Inflammatory macrophage (primary cell): ENCODE measurements around the gene LRP5.
"Not testable (repeated sequence)": the region's sequence is repeated elsewhere in the genome, so short reads cannot be mapped to it uniquely, and the experiment has no call there.

Source experiments
- DNase-seq, 2 donors: peaks; one replicate each; pipeline ENCODE4 v3.0.0-alpha.2; 2020 to 2022

Gene LRP5

GRCh38 chr11:68470304-68470811 lies 158.0 kb downstream of the LRP5 start:
- DNase-seq: no peak

DNA sequence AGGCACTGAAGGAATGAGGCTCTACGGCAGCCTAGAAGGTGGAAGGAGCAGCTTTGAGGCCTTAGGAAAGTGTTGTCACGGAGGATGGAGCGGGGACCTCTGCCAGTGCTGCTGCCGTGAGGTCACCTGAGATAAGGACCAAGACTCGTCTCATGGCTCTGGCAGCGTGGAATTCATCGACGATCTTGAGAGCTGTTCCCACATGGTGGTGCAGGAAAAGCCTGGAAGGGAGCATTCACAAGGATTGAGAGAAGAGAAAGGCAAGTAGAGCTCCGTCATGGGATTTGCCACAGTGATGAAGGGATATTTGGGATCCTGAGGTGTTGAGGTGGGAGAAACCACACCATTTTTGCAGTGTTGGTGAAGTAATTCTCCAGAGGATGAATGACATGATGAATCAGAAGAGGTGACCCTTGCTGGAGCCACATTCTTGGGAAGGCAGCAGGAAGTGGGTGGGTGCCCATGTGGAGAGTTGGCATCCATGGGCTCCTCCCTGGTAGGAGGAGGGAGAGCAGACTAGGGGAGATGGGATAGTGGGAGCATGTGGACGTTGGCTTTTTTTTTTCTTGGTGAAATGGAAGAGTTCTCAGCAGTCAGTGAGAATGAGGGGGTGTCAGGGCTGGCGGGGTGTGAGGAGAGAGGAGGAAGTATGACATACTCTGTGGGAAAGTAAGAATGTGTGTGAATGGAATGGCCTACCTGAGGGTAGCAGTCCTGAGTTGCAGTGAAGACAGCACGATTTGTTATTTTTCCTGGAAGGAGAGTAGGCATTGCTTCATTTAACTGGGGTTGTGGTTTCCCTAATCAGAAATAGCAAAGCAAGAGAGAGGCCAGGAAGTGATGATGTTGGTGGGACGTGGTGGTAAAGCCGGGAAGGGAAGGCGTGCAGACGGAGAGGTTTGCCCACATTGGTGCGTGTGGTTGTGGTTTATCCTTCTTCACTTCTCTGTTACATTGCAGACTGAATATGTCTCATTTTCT lies 159.3 kb downstream of the LRP5 start:
- DNase-seq: peak; percentile 61 to 67

- no peak for DNase-seq
These were observed 160.4 kb downstream of the LRP5 start for GRCh38 chr11:68472778-68473177.

DNA sequence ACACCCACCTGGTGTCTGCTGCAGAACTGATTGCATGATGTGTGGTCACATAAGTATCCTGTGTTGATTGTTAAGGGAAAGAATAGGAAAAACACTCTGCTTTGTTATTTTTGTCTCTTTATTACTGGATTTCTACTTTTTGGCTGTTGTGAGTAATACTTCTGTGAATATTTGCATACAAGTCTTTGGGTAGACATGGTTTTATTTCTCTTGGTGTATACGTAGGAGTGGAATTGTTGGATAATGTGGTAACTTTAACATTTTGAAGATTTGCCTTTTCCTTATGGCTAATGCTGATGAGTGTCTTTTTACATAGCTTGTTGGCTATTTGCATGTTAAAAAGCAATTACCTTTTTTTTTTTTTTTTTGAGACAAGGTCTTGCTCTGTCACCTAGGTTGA lies 161.3 kb downstream of the LRP5 start:
- DNase-seq: no peak

DNA sequence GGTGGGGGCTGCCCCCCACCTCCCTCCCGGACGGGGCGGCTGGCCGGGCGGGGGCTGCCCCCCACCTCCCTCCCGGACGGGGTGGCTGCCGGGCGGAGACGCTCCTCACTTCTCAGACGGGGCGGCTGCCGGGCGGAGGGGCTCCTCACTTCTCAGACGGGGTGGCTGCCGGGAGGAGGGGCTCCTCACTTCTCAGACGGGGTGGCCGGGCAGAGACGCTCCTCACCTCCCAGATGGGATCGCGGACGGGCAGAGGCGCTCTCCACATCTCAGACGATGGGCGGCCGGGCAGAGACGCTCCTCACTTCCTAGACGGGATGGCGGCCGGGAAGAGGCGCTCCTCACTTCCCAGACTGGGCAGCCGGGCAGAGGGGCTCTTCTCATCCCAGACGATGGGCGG lies 163.2 kb downstream of the LRP5 start:
- DNase-seq: not testable (repeated sequence)

GRCh38 chr11:68479390-68479789 lies 167.0 kb downstream of the LRP5 start:
- no peak for DNase-seq

DNA sequence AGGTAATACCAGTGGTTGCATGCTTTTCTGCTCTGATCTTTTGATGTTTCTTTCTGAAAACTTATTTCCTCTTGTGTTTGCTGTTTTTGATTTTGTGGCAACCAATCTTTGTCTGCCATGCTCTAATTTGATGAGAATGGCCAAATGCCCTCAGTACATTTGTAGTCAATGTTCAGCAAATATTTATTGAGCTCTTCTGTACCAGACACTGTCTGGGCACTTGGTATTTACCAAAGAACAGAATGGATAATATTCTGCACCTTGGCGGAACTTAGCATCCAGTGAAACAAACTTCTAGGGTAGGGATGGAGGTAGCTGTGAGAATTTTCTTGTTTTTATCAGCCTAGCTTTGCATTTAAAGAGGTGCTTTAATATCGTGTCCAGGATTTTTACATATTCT lies 167.8 kb downstream of the LRP5 start:
- no peak for DNase-seq

- DNase-seq: no peak
These were observed 168.6 kb downstream of the LRP5 start for GRCh38 chr11:68480852-68481510.

DNA sequence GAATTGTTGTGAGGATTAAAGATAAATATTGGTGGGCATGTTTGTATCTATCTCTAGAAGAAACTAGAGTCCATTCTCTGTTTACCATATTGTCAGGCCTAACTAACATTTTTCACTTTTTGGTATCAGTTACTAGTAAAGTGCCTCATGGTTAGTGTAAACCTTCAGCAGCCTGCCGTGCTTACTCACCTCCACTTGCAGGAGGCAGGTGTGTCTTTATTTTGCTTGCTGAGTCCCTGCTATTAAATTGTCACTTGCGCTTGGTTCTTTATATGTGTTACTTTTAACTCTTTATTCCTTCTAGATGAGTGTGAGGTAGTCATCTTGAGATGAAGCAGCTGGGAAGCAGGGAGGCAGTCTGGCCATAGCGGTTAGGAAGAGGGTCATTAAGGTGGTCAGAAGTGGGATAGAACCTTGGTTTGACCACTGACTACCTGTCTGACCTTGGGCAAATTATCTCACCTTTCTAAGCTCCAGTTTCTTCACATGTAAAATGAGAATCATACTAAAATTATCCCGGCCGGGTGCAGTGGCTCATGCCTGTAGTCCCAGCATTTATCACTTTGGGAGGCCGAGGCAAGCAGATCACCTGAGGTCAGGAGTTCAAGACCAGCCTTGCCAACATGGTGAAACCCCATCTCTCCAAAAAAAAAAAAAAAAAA lies 169.3 kb downstream of the LRP5 start:
- no peak for DNase-seq

GRCh38 chr11:68488623-68489022 lies 176.2 kb downstream of the LRP5 start:
- DNase-seq: no peak

DNA sequence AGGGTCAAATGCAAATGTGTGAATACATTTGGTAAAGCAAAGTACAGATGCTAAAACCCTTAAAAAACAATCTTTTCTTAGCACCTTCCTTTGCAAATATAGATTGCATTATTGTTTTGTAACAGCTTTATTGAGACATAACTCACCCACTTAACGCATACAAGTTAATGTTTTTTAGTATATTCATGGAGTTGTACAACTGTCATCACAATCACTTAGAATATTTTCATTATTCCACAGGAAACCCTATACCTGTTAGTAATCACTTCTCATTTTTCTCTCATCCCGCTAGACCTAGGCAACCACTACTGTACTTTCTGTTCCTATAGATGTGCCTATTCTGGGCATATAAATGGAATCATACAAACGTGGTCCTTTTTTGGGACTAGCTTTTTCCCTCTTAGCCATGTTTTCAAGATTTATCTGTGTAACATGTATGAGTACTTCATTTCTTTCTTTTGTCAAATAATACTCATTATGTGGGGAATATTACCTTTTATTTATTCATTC lies 182.9 kb downstream of the LRP5 start:
- no peak for DNase-seq

DNA sequence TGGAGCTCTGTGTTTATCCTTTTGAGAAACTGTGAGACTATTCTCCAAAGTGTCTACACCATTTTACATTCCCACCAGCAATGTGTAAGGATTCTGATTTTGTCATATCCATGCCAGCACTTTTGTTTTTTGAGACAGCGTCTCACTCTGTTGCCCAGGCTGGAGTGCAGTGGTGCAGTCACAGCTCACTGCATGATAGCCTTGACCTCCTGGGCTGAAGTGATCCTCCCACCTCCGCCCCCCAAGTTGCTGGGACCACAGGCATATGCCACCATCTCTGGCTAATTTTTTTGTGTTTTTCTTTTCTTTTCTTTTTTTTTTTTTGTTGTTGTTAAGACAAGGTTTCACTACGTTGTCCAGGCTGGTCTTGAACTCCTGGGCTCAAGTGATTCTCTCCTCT lies 183.5 kb downstream of the LRP5 start:
- no peak for DNase-seq

DNA sequence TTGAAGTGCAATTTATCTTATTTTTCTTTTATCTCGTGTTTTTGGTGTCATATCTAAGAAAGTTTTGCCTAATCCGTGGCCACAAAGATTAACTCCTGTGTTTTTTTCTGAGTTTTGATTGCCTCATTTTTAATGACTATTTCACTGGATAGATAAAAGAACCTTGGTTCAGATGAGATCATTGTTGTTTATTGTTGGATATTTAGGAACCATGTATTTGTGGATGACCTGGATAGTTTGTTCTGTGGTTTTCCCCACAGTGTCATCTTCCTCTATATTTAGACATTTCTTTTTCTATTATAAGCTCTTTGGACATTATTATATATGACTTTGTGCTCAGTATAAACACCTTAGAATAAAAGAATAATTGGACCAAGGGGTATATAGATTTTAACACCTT lies 185.4 kb downstream of the LRP5 start:
- DNase-seq: peak in 1 of 2 donors; percentile 11

DNA sequence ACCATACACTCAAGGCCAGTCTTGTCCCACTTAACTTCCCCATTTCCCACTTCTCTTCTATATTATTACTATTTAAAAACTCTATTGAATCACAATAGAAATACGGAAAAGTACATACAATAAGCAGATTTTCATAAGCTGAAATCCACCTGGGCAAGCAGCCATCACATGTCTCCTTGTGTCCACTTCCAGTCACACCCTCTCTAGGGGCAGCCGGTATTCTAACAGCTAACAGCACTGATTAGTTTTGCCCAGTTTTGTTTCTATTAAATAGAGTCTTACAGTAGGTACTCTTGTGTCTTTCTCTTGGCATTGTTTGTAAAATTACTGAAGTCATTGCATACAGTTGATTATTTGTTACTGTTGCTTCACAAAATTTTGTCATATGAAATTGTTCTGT lies 185.9 kb downstream of the LRP5 start:
- DNase-seq: peak in 1 of 2 donors; percentile 28
